H1 (cell line): Measurements from ENCODE around the gene SLC9A3.

Experiments used
- CHD2 ChIP-seq: IDR thresholded peaks from 2 replicates; pipeline ENCODE4 v1.6.1; 2012; ENCODE audit warnings: low read length, improper control_type of control experiment
- CTCF ChIP-seq, 3 experiments: IDR thresholded peaks; 1 replicate in 2 of 3; 2 replicates in 1 of 3; pipeline versions ENCODE4 v1.5.1 to v1.6.1; 2011; ENCODE audit warnings: low read length in 3 of 3, mild to moderate bottlenecking in 3 of 3, inconsistent platforms in 2 of 3, low read depth in 1 of 3, moderate library complexity in 1 of 3; ENCODE audit not compliant: insufficient read depth in 1 of 3; ENCODE audit errors: control extremely low read depth in 1 of 3
- EZH2 ChIP-seq: fragments of 200-600 bp; sonication (generic); IDR thresholded peaks from 2 replicates; pipeline ENCODE4 v1.7.1; 2012; ENCODE audit warnings: low read depth, mild to moderate bottlenecking, moderate library complexity, low read length, inconsistent platforms; ENCODE audit not compliant: severe bottlenecking
- GABPA ChIP-seq: IDR thresholded peaks from 2 replicates; pipeline ENCODE4 v1.6.1; 2011; ENCODE audit warnings: mild to moderate bottlenecking, low read length, moderate library complexity, borderline replicate concordance; ENCODE audit not compliant: insufficient read depth
- GTF2F1 ChIP-seq: IDR thresholded peaks from 2 replicates; pipeline ENCODE4 v1.6.1; 2012; ENCODE audit warnings: low read depth, low read length, improper control_type of control experiment, borderline replicate concordance
- JUN ChIP-seq: IDR thresholded peaks from 2 replicates; pipeline ENCODE4 v1.6.1; 2011; ENCODE audit warnings: low read depth, mild to moderate bottlenecking, improper control_type of control experiment, low read length
- MAX ChIP-seq: IDR thresholded peaks from 2 replicates; pipeline ENCODE4 v1.6.1; 2012; ENCODE audit warnings: inconsistent platforms
- POLR2AphosphoS5 ChIP-seq: IDR thresholded peaks from 2 replicates; pipeline ENCODE4 v1.6.1; 2011; ENCODE audit warnings: low read depth, low read length
- RBBP5 ChIP-seq: IDR thresholded peaks from 2 replicates; pipeline ENCODE4 v1.7.1; 2012; ENCODE audit warnings: low read depth, mild to moderate bottlenecking, inconsistent platforms, low read length, moderate library complexity, borderline replicate concordance
- SP1 ChIP-seq: IDR thresholded peaks from 2 replicates; pipeline ENCODE4 v1.6.1; 2011; ENCODE audit warnings: low read depth, low read length
- SUZ12 ChIP-seq: fragments of 200-600 bp; sonication (generic); IDR thresholded peaks from 2 replicates; pipeline ENCODE4 v1.6.1; 2012; ENCODE audit warnings: mild to moderate bottlenecking, inconsistent platforms, low read length, moderate library complexity, mixed read lengths
- TEAD4 ChIP-seq: IDR thresholded peaks from 2 replicates; pipeline ENCODE4 v1.6.1; 2012; ENCODE audit warnings: low read depth, low read length, inconsistent platforms, mixed read lengths

- no peak for TF ChIP-seq MAX
- TF ChIP-seq SP1 = no peak
- TF ChIP-seq TEAD4 = no peak
- no peak for TF ChIP-seq GABPA
- no peak for TF ChIP-seq RBBP5
- no peak for TF ChIP-seq POLR2AphosphoS5
- no peak for TF ChIP-seq CTCF (IDR thresholded peaks at IDR 0.05; ENCODE audit: control extremely low read depth in 1 of 3, insufficient read depth in 1 of 3, low read depth in 1 of 3, low read length in 3 of 3)
- no peak for TF ChIP-seq SUZ12
- TF ChIP-seq JUN = no peak
- TF ChIP-seq GTF2F1 = no peak
- TF ChIP-seq EZH2 = no peak
- TF ChIP-seq CHD2 = no peak
Observed at GRCh38 chr5:544675-545355, 20.6 kb upstream of the SLC9A3 start.
